PC-3 (cell line): ENCODE measurements around the gene ACAN. TPM values are rescaled to one million over a fixed set of nuclear protein-coding genes. Genes with fewer than 3 reads are reported as not detected.

Experiments used
- ATAC-seq: fragments of 200-7000 bp; cut with Tn5 transposase; 2 replicates; pipeline ENCODE4 v1.9.1; 2020; ENCODE audit warnings: mild to moderate bottlenecking, moderate library complexity
- BruUV-seq: library from RNA; stranded (reverse); fragments of 400-500 nt; replicated peaks from 2 replicates; lab custom pipeline; 2021; lab: Mats Ljungman, UMichigan
- CTCF ChIA-PET: fragments of 300-600 bp; sonication (Branson Sonifier 250); formaldehyde crosslinking; loops from one replicate; lab custom pipeline; 2022; ENCODE audit warnings: antibody characterized with exemption; lab: Charles Lee
- POLR2A ChIA-PET: fragments of 300-600 bp; sonication (Branson Sonifier 250); formaldehyde crosslinking; loops from one replicate; lab custom pipeline; 2022; ENCODE audit warnings: antibody characterized with exemption; ENCODE audit not compliant: unreplicated experiment; lab: Charles Lee
- DNase-seq: peaks from one replicate; pipeline ENCODE4 v3.0.0-alpha.2; 2015
- H2AFZ ChIP-seq: fragments of 300-600 bp; sonication (generic); 2 replicates; pipeline ENCODE4 v1.6.0; 2016; ENCODE audit warnings: antibody characterized with exemption, low read length
- H3F3A ChIP-seq: fragments of 300-600 bp; sonication (generic); one replicate; pipeline ENCODE4 v1.6.0; 2017; ENCODE audit warnings: antibody characterized with exemption, low read length, control low read depth, mild to moderate bottlenecking; ENCODE audit not compliant: unreplicated experiment
- H3K27ac ChIP-seq: fragments of 300-600 bp; sonication (generic); 2 replicates; pipeline ENCODE4 v1.5.1; 2016; ENCODE audit warnings: mild to moderate bottlenecking, low read length
- H3K27me3 ChIP-seq: fragments of 300-600 bp; sonication (generic); 2 replicates; pipeline ENCODE4 v1.6.1; 2016; ENCODE audit warnings: low read length, mixed read lengths
- H3K36me3 ChIP-seq: fragments of 300-600 bp; sonication (generic); 2 replicates; pipeline ENCODE4 v1.6.1; 2016; ENCODE audit warnings: low read depth, mixed run types, low read length, mixed read lengths
- H3K4me1 ChIP-seq: fragments of 300-600 bp; sonication (generic); 2 replicates; pipeline ENCODE4 v1.5.1; 2016; ENCODE audit warnings: low read length; ENCODE audit not compliant: insufficient read depth
- H3K4me2 ChIP-seq: fragments of 300-600 bp; sonication (generic); 2 replicates; pipeline ENCODE4 v1.6.0; 2016; ENCODE audit warnings: low read length
- H3K4me3 ChIP-seq: fragments of 300-600 bp; sonication (generic); 2 replicates; pipeline ENCODE4 v1.5.1; 2016; ENCODE audit warnings: mild to moderate bottlenecking, low read length, mixed read lengths
- H3K79me2 ChIP-seq: fragments of 300-600 bp; sonication (generic); 2 replicates; pipeline ENCODE4 v1.6.1; 2017; ENCODE audit warnings: low read length, mixed read lengths
- H3K9ac ChIP-seq: fragments of 300-600 bp; sonication (generic); 2 replicates; pipeline ENCODE4 v1.6.0; 2016; ENCODE audit warnings: mild to moderate bottlenecking, low read length
- H3K9me2 ChIP-seq: fragments of 300-600 bp; sonication (generic); replicated peaks from 2 replicates; pipeline ENCODE4 v1.6.1; 2016; ENCODE audit warnings: mixed run types, low read length, mixed read lengths
- H3K9me3 ChIP-seq: fragments of 300-600 bp; sonication (generic); 2 replicates; pipeline ENCODE4 v1.6.1; 2016; ENCODE audit warnings: low read length, mixed read lengths
- H4K20me1 ChIP-seq: fragments of 300-600 bp; sonication (generic); 2 replicates; pipeline ENCODE4 v1.6.1; 2016; ENCODE audit warnings: low read length, mixed read lengths
- EZH2 ChIP-seq: fragments of 300-600 bp; sonication (generic); IDR thresholded peaks from one replicate; pipeline ENCODE4 v1.6.1; 2017; ENCODE audit warnings: antibody characterized with exemption, mild to moderate bottlenecking, low read length; ENCODE audit not compliant: unreplicated experiment
- EZH2phosphoT487 ChIP-seq: fragments of 300-600 bp; sonication (generic); IDR thresholded peaks from 2 replicates; pipeline ENCODE4 v1.6.1; 2018; ENCODE audit warnings: mild to moderate bottlenecking, antibody characterized with exemption, low read length, borderline replicate concordance
- intact Hi-C: fragments of 100-400 bp; cut with micrococcal nuclease; formaldehyde crosslinking; loops from 2 replicates; pipeline ENCODE4 v1.9.0; 2023
- total RNA-seq: library from RNA; depleted of rRNA; stranded (reverse); fragments of >200 nt; gene quantifications from 2 replicates; pipeline ENCODE4 v1.2.3, GENCODE V29; 2014
- TF ChIP-seq, protein P1 (sequence below): fragments of 300-600 bp; sonication (generic); conservative IDR thresholded peaks from 2 replicates; pipeline ENCODE4 v1.5.1; 2017; ENCODE audit warnings: antibody characterized with exemption, low read depth, mild to moderate bottlenecking, low read length

ACAN gene
- total RNA-seq, 1 experiment from 2014 or later, result not detected

DNA sequence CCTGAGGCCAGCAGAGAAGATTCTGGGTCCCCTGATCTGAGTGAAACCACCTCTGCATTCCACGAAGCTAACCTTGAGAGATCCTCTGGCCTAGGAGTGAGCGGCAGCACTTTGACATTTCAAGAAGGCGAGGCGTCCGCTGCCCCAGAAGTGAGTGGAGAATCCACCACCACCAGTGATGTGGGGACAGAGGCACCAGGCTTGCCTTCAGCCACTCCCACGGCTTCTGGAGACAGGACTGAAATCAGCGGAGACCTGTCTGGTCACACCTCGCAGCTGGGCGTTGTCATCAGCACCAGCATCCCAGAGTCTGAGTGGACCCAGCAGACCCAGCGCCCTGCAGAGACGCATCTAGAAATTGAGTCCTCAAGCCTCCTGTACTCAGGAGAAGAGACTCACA, 55.7 kb downstream of the ACAN start:
- CTCF ChIA-PET, result no interaction called here
- no peaks in the 10 kb centered on the region for H3K9me3 ChIP-seq
- no peak overlapping the region for H2AFZ ChIP-seq
- TF ChIP-seq EZH2phosphoT487 (no peak), EZH2 (no peak)
- TF ChIP-seq, protein P1, sequence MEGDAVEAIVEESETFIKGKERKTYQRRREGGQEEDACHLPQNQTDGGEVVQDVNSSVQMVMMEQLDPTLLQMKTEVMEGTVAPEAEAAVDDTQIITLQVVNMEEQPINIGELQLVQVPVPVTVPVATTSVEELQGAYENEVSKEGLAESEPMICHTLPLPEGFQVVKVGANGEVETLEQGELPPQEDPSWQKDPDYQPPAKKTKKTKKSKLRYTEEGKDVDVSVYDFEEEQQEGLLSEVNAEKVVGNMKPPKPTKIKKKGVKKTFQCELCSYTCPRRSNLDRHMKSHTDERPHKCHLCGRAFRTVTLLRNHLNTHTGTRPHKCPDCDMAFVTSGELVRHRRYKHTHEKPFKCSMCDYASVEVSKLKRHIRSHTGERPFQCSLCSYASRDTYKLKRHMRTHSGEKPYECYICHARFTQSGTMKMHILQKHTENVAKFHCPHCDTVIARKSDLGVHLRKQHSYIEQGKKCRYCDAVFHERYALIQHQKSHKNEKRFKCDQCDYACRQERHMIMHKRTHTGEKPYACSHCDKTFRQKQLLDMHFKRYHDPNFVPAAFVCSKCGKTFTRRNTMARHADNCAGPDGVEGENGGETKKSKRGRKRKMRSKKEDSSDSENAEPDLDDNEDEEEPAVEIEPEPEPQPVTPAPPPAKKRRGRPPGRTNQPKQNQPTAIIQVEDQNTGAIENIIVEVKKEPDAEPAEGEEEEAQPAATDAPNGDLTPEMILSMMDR, result no peak
- POLR2A ChIA-PET, result no interaction called here
- no peak for DNase-seq
- H3K9ac ChIP-seq, result no peak overlapping the region
- no peaks in the 10 kb centered on the region for H4K20me1 ChIP-seq
- no peak overlapping the region for H3K27ac ChIP-seq
- H3K79me2 ChIP-seq, result no peaks in the 10 kb centered on the region
- H3K36me3 ChIP-seq, result no peaks in the 10 kb centered on the region
- H3K4me2 ChIP-seq, result no peak overlapping the region
- no peak for ATAC-seq
- peaks cover 33% of the 10 kb centered on the region; the same call in 1 of the 2 replicates for H3K27me3 ChIP-seq
- no peaks in the 10 kb centered on the region for H3K9me2 ChIP-seq
- intact Hi-C loops, result no loop called here
- H3K4me1 ChIP-seq, result no peaks in the 10 kb centered on the region
- H3F3A ChIP-seq, result no peaks in the 10 kb centered on the region
- H3K4me3 ChIP-seq, result no peak overlapping the region
- no TSS peak for BruUV-seq

DNA sequence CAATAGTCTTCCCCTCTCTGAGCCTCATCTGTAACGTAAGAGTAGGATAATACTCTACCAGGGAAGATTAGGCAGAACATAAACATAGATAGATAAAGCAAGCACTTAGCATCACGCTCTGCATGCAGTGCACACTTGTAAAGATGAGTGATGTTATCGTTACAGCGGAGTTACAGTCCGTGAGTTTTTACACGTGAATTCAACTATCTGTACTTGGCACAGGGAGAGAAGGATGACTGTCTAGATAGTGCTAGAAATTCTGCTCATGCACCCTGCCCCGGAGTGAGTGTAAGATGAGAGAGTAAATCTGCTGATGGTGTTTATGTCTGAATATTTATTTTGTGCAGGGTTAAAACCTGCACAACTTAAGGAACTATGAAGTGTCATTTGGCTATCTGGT, 56.3 kb downstream of the ACAN start:
- Histone ChIP-seq H2AFZ (no peak overlapping the region), H3K9me3 (no peaks in the 10 kb centered on the region), H3K36me3 (no peaks in the 10 kb centered on the region), H3K4me1 (no peaks in the 10 kb centered on the region), H3K79me2 (no peaks in the 10 kb centered on the region), H3K27me3 (peaks cover 33% of the 10 kb centered on the region; the same call in 1 of the 2 replicates), H3K4me3 (no peak overlapping the region), H3F3A (no peaks in the 10 kb centered on the region), H4K20me1 (no peaks in the 10 kb centered on the region), H3K9me2 (no peaks in the 10 kb centered on the region), H3K4me2 (no peak overlapping the region), H3K9ac (no peak overlapping the region), H3K27ac (no peak overlapping the region)
- ATAC-seq (no peak), DNase-seq (no peak)
- intact Hi-C loops, result no loop called here
- ChIA-PET POLR2A (no interaction called here), CTCF (no interaction called here)
- BruUV-seq, result no TSS peak
- TF ChIP-seq EZH2phosphoT487 (no peak), EZH2 (no peak)
- TF ChIP-seq, protein P1, result no peak

DNA sequence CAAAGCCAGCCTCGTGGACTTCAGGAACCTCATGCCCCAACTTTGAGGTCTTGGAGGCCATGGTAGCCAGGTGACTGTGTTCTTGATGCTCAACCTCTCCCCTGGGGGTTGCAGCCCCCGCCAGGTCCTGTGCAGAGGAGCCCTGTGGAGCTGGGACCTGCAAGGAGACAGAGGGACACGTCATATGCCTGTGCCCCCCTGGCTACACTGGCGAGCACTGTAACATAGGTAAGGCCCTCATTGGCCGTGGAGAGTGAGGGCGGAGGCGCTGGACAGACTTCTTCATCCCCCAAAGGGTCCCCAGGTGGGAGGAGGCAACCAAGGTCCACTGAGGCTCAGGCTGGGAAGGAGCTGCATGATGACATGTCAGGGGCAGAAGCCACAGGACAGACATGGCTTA, 57.0 kb downstream of the ACAN start:
- no peak for ATAC-seq
- Histone ChIP-seq H3K36me3 (no peaks in the 10 kb centered on the region), H3K4me2 (no peak overlapping the region), H4K20me1 (no peaks in the 10 kb centered on the region), H3K79me2 (no peaks in the 10 kb centered on the region), H3K4me1 (no peaks in the 10 kb centered on the region), H3K9me3 (no peaks in the 10 kb centered on the region), H3K9me2 (no peaks in the 10 kb centered on the region), H3K4me3 (no peak overlapping the region), H3K27me3 (peaks cover 26% of the 10 kb centered on the region; the same call in 1 of the 2 replicates), H3K9ac (no peak overlapping the region), H2AFZ (no peak overlapping the region), H3K27ac (no peak overlapping the region), H3F3A (no peaks in the 10 kb centered on the region)
- CTCF ChIA-PET, result no interaction called here
- intact Hi-C loops, result no loop called here
- TF ChIP-seq EZH2phosphoT487 (no peak), EZH2 (no peak)
- TF ChIP-seq, protein P1, result no peak
- BruUV-seq, result no TSS peak
- DNase-seq, result no peak
- POLR2A ChIA-PET, result no interaction called here
